ENCODE data around the gene KLHDC8B.

KLHDC8B gene

GRCh38 chr3:49161197-49161596 lies 10.2 kb upstream of the KLHDC8B start:
- DNase-seq: no peak

- no peak for DNase-seq
Observed at GRCh38 chr3:49161808-49162530, 9.4 kb upstream of the KLHDC8B start.

GRCh38 chr3:49162751-49163419 lies 8.5 kb upstream of the KLHDC8B start:
- DNase-seq: no peak

GRCh38 chr3:49163609-49164008 lies 7.8 kb upstream of the KLHDC8B start:
- DNase-seq: no peak

- DNase-seq: no peak
Observed at GRCh38 chr3:49164983-49165720, 6.2 kb upstream of the KLHDC8B start.

- DNase-seq: peak; percentile 82
Observed at GRCh38 chr3:49165771-49166751, 5.3 kb upstream of the KLHDC8B start, which contains the start of gene CCDC71. TSS of gene CCDC71 (minus strand) at chr3:49166331. CDS start at chr3:49164208, 2,123 bp downstream.

GRCh38 chr3:49166752-49167556 lies 4.4 kb upstream of the KLHDC8B start:
- no peak for DNase-seq

- no peak for DNase-seq
Observed at GRCh38 chr3:49170744-49171118, 667 bp upstream of the KLHDC8B start.

- DNase-seq: no peak
Observed at GRCh38 chr3:49171775-49172500, 540 bp downstream of the KLHDC8B start.

GRCh38 chr3:49172551-49173041 lies 1.2 kb downstream of the KLHDC8B start:
- DNase-seq: no peak

GRCh38 chr3:49173116-49173791 lies 1.9 kb downstream of the KLHDC8B start:
- no peak for DNase-seq

- no peak for DNase-seq
Observed at GRCh38 chr3:49173792-49174170, 2.4 kb downstream of the KLHDC8B start.

GRCh38 chr3:49174397-49174985 lies 3.1 kb downstream of the KLHDC8B start:
- no peak for DNase-seq

GRCh38 chr3:49175530-49175929 lies 4.1 kb downstream of the KLHDC8B start:
- no peak for DNase-seq

- no peak for DNase-seq
Observed at GRCh38 chr3:49177073-49177472, 5.7 kb downstream of the KLHDC8B start.

- DNase-seq: no peak
Observed at GRCh38 chr3:49180116-49180515, 8.7 kb downstream of the KLHDC8B start.

GRCh38 chr3:49181351-49181750 lies 10.0 kb downstream of the KLHDC8B start:
- DNase-seq: no peak

GRCh38 chr3:49182682-49183081 lies 11.3 kb downstream of the KLHDC8B start:
- no peak for DNase-seq

- no peak for DNase-seq
Observed at GRCh38 chr3:49183873-49184272, 12.5 kb downstream of the KLHDC8B start.

GRCh38 chr3:49191741-49192140 lies 20.3 kb downstream of the KLHDC8B start:
- no peak for DNase-seq

Data from CD4-positive, alpha-beta T cell treated with Interleukin-10 for 1 hour (primary cell).